AG10803 (cell line): ENCODE results near the gene SLC28A1.

ENCODE experiments used
- DNase-seq: peaks from one replicate; pipeline ENCODE4 v3.0.0; 2010; ENCODE audit warnings: low read depth
- H3K4me3 ChIP-seq: 2 replicates; pipeline ENCODE4 v1.5.1; 2011; ENCODE audit warnings: mild to moderate bottlenecking, low read length, control low read depth
- CTCF ChIP-seq: conservative IDR thresholded peaks from 2 replicates; pipeline ENCODE4 v1.5.1; 2011; ENCODE audit warnings: mild to moderate bottlenecking, low read length, control low read depth, inconsistent platforms

Gene SLC28A1

DNA sequence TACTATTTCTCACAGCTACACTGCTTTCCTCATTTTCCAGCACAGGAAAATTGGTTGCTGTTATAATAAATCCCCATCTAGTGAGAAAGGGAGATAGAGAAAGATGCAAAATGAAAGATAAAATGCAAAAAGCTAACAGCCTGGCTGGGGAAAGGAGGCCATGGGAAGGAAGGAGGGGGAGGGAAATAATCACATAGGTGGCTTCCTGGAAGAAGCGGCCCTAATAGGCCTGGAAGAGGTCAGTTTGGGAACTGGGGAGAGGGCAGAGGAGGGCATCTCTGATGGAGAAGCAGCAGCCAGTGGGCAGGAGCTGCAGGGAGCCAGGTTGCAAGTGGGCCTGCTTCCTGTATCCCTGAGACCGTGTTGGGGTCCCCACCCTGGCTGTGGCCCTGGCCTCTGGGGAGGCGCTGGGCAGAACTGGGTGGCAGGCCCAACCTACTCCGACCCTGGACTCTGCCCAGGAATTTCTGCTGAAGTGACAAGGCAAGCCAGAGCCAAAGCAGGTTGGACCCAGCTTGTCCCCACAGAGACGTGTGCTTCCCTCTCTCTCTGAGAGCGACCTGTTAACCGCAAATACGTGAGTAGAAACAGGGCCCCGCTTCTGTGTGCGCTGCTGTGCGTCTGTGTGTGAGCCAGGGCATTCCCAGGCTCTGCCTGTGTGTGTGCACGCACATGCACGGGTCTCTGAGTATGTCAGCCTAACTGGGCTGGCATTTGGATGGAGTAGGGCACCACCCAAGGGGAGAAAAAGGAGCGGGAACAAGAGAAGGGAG is 1.9 kb downstream of the SLC28A1 start:
- H3K4me3 ChIP-seq: no peak overlapping the region
- no peak for DNase-seq
- no peak for TF ChIP-seq CTCF

- DNase-seq: no peak
- no peak for TF ChIP-seq CTCF
- H3K4me3 ChIP-seq: no peak overlapping the region
These were observed 2.5 kb downstream of the SLC28A1 start for GRCh38 chr15:84886984-84887299.

DNA sequence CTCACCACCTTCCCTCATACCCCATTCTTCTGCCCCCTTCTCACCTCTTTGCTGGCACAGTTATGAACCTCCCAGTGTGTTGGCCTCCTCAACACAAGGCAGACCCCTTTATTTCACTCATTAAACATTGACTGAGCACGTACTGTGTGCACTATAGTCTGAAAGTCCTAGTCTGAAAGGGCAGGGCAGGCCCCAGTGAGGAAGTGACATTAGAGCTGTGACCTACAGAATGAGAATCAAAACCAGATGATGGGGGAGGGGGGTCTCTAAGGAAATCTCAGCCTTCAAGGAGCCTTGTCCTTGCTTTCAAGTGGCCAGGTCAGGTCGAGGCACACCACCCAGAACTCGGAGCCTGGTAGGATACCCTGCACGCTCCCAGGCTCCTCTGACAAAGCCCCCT is 3.5 kb downstream of the SLC28A1 start:
- DNase-seq: no peak
- TF ChIP-seq CTCF: no peak
- no peak overlapping the region for H3K4me3 ChIP-seq

GRCh38 chr15:84888639-84889038 is 4.2 kb downstream of the SLC28A1 start:
- no peak for DNase-seq

DNA sequence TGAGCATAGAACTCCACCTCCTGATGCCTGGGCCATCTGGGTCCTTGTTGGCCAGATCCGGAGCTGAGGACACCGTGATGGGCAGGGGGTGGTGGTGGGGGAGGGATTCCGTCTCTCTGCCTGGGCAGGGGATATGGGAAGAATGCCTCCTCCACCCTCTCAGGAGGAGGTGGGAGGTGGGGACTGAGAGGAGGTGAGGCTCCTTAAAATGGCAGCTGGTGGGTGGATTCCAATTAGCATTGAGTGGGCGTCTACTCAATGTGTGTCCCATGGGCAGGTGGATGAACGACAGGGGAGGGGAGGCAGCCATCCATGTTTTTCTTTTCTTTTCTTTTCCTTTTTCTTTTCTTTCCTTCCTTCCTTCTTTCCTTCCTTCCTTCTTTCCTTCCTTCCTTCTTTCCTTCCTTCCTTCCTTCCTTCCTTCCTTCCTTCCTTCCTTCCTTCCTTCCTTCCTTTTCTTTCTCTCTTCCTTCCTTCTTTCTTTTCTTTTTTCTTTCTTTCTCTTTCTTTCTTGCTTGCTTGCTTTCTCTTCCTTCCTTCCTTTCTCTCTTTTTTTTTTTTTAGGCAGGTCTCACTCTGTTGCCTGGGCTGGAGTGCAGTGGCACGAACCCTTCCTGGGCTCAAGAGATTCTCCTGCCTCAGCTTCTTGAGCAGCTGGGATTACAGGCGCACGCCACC is 5.0 kb downstream of the SLC28A1 start:
- TF ChIP-seq CTCF: no peak
- DNase-seq: no peak
- H3K4me3 ChIP-seq: no peak overlapping the region

More at GRCh38 chr15:84888639-84889038, 4.2 kb downstream of the SLC28A1 start:
- no peak overlapping the region for H3K4me3 ChIP-seq
- TF ChIP-seq CTCF: no peak

DNA sequence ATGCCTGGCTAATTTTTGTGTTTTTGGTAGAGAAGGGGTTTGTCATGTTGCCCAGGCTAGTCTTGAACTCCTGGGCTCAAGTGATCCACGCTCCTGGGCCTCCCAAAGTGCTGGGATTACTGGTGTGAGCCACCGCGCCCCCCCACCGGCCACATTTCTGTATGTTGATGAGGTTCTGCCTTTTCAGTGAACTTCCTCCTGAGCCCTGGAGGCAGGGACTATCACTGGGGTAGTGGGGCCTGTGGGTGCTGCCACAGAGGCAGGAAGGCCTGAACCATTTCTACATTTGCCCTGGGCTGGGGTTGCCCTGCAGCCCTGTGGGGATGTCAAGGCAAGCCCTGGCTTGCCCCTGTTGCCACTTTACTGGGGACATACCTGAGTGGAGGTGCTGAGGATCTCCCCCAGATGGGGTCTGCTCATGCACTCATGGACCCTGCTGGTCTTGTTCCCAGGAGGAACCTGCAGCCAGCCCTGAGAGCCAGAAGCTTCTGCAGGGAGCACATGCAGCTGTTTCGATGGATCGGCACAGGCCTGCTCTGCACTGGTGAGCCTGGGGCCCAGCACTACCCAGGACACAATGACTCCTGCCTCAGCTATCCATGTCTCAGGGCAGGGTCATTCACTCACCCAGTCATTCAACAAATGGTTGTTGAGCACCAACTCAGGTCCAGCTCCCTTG is 5.7 kb downstream of the SLC28A1 start:
- DNase-seq: no peak
- no peak for TF ChIP-seq CTCF
- no peak overlapping the region for H3K4me3 ChIP-seq
